Neural progenitor cell (in vitro differentiated cells): ENCODE measurements around the gene FAM135A.

Experiments
- CTCF ChIP-seq: fragments of 200-600 bp; sonication (generic); IDR thresholded peaks from 2 replicates; pipeline ENCODE4 v1.5.1; 2017; ENCODE audit warnings: antibody characterized with exemption, mild to moderate bottlenecking
- EZH2 ChIP-seq: fragments of 200-600 bp; sonication (generic); IDR thresholded peaks from 2 replicates; pipeline ENCODE4 v1.6.1; 2017; ENCODE audit warnings: antibody characterized with exemption, mild to moderate bottlenecking, moderate library complexity

GRCh38 chr6:70409216-70409615 lies 4.1 kb upstream of the FAM135A start:
- no peak for TF ChIP-seq CTCF
- TF ChIP-seq EZH2, result no peak
